Panc1 (cell line): ENCODE data around the gene RMC1. TPM values are rescaled to one million over a fixed set of nuclear protein-coding genes. Genes with fewer than 3 reads are reported as not detected.

ENCODE experiments used
- ATAC-seq: fragments of 200-7000 bp; cut with Tn5 transposase; 2 replicates; pipeline ENCODE4 v1.9.1; 2020; ENCODE audit warnings: mild to moderate bottlenecking, moderate library complexity
- BruUV-seq: library from RNA; stranded (reverse); fragments of 400-500 nt; replicated peaks from 2 replicates; lab custom pipeline; 2021; lab: Mats Ljungman, UMichigan
- CTCF ChIA-PET: fragments of 300-600 bp; sonication (Branson Sonifier 250); formaldehyde crosslinking; loops from one replicate; lab custom pipeline; 2022; ENCODE audit warnings: antibody characterized with exemption; lab: Charles Lee
- POLR2A ChIA-PET: fragments of 300-600 bp; sonication (Branson Sonifier 250); formaldehyde crosslinking; loops from one replicate; lab custom pipeline; 2022; ENCODE audit warnings: antibody characterized with exemption; lab: Charles Lee
- DNase-seq: peaks from one replicate; pipeline ENCODE4 v3.0.0-alpha.2; 2010; ENCODE audit warnings: low read depth, low spot score
- H3K27ac ChIP-seq: 2 replicates; pipeline ENCODE4 v1.5.1; 2011; ENCODE audit warnings: mild to moderate bottlenecking, low read length, inconsistent platforms
- H3K27me3 ChIP-seq: fragments of 200-500 bp; sonication (Bioruptor generic); 2 replicates; pipeline ENCODE4 v1.6.0; 2014; ENCODE audit warnings: low read length, inconsistent platforms; ENCODE audit not compliant: control insufficient read depth, insufficient read depth
- H3K36me3 ChIP-seq: fragments of 200-500 bp; sonication (Bioruptor generic); 2 replicates; pipeline ENCODE4 v1.5.1; 2014; ENCODE audit warnings: inconsistent platforms, mild to moderate bottlenecking, low read length, moderate library complexity; ENCODE audit not compliant: control insufficient read depth, insufficient read depth
- H3K4me1 ChIP-seq: 2 replicates; pipeline ENCODE4 v1.5.1; 2011; ENCODE audit warnings: inconsistent platforms, mild to moderate bottlenecking, low read length, moderate library complexity; ENCODE audit not compliant: control insufficient read depth, insufficient read depth
- H3K4me3 ChIP-seq, 2 experiments: 2 replicates each; pipeline ENCODE4 v1.5.1; 2011 to 2012; ENCODE audit warnings: low read depth in 2 of 2, low read length in 2 of 2, mild to moderate bottlenecking in 2 of 2, inconsistent platforms in 1 of 2, moderate library complexity in 1 of 2
- H3K9me3 ChIP-seq: fragments of 200-500 bp; sonication (Bioruptor generic); 2 replicates; pipeline ENCODE4 v1.5.1; 2014; ENCODE audit warnings: low read depth, mild to moderate bottlenecking, inconsistent platforms, low read length, moderate library complexity; ENCODE audit not compliant: control insufficient read depth, insufficient read depth
- POLR2AphosphoS5 ChIP-seq: IDR thresholded peaks from 2 replicates; pipeline ENCODE4 v1.6.1; 2012; ENCODE audit warnings: mild to moderate bottlenecking, low read depth, low read length, moderate library complexity
- REST ChIP-seq, 2 experiments: IDR thresholded peaks; 2 replicates each; pipeline ENCODE4 v1.6.1; 2011 to 2012; ENCODE audit warnings: low read depth in 2 of 2, control low read depth in 1 of 2, low read length in 1 of 2, mild to moderate bottlenecking in 1 of 2, moderate library complexity in 1 of 2; ENCODE audit not compliant: insufficient read depth in 1 of 2
- SIN3A ChIP-seq: IDR thresholded peaks from 2 replicates; pipeline ENCODE4 v1.6.1; 2012; ENCODE audit warnings: low read depth, mild to moderate bottlenecking, low read length, moderate library complexity, borderline replicate concordance; ENCODE audit not compliant: insufficient read depth
- TCF7L2 ChIP-seq: IDR thresholded peaks from 2 replicates; pipeline ENCODE4 v1.6.1; 2011; ENCODE audit warnings: mild to moderate bottlenecking, low read depth, low read length, inconsistent platforms
- in situ Hi-C: cut with HindIII; loops from 2 replicates; pipeline ENCODE4 v1.10.0; 2016; ENCODE audit warnings: low sequenced_read_pairs, low pct_unique_long_range_greater_than_20kb
- intact Hi-C: fragments of 100-400 bp; cut with micrococcal nuclease; formaldehyde crosslinking; loops from one replicate; pipeline ENCODE4 v1.10.0; 2022; ENCODE audit not compliant: unreplicated experiment
- total RNA-seq: library from RNA; stranded (reverse); gene quantifications from one replicate; pipeline ENCODE4 v1.2.1, GENCODE V29; 2021; ENCODE audit not compliant: unreplicated experiment
- TF ChIP-seq, protein P1 (sequence below): fragments of 450-650 bp; IDR thresholded peaks from 2 replicates; pipeline ENCODE4 v1.5.1; 2017; ENCODE audit warnings: mild to moderate bottlenecking

RMC1 gene
- total RNA-seq, 1 experiment from 2014 or later = 57.4 TPM

GRCh38 chr18:23569299-23570063 is 66.2 kb downstream of the RMC1 start:
- CTCF ChIA-PET = no interaction called here
- intact Hi-C loops = no loop called here
- TF ChIP-seq REST (IDR thresholded peaks at IDR 0.05; ENCODE audit: insufficient read depth in 1 of 2, low read depth in 2 of 2, low read length in 1 of 2) (no peak), SIN3A (no peak), TCF7L2 (no peak), POLR2AphosphoS5 (no peak)
- TF ChIP-seq, protein P1, sequence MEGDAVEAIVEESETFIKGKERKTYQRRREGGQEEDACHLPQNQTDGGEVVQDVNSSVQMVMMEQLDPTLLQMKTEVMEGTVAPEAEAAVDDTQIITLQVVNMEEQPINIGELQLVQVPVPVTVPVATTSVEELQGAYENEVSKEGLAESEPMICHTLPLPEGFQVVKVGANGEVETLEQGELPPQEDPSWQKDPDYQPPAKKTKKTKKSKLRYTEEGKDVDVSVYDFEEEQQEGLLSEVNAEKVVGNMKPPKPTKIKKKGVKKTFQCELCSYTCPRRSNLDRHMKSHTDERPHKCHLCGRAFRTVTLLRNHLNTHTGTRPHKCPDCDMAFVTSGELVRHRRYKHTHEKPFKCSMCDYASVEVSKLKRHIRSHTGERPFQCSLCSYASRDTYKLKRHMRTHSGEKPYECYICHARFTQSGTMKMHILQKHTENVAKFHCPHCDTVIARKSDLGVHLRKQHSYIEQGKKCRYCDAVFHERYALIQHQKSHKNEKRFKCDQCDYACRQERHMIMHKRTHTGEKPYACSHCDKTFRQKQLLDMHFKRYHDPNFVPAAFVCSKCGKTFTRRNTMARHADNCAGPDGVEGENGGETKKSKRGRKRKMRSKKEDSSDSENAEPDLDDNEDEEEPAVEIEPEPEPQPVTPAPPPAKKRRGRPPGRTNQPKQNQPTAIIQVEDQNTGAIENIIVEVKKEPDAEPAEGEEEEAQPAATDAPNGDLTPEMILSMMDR = no peak
- Histone ChIP-seq H3K4me3 (no peak overlapping the region), H3K4me1 (no peaks in the 10 kb centered on the region), H3K27ac (no peak overlapping the region), H3K27me3 (no peaks in the 10 kb centered on the region), H3K36me3 (peaks cover 31% of the 10 kb centered on the region), H3K9me3 (no peaks in the 10 kb centered on the region)
- no peak for ATAC-seq
- POLR2A ChIA-PET = interaction anchor here (0.6 kb wide), 1 partner anchor 57 kb away, joined by 4 read pairs; no protein-coding TSS in a partner anchor
- in situ Hi-C loops = no loop called here
- BruUV-seq = no TSS peak
- DNase-seq = no peak

DNA sequence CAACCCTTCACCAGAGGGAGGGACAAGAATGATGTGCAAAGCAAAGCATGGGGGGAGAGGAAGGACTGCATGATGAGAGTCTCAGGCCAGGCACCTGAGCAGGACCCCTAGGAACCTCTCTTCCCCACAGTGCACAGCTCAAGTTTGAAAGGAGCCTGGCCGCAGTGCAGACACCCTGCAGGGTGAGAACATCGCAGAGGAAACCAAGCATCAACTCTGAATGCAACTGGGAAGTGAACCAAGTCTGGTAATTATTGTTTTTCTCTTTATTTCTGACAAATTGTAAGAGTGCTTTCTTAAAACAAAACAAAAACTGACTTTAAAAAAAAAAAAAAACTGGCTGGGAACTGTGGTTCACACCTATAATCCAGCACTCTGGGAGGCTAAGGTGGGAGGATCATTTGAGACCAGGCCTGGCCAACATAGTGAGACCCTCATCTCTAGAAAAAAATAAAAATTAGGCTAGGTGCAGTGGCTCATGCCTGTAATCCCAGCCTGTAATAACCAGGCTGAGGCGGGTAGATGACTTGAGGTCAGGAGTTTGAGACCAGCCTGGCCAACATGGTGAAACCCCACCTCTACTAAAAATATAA is 67.7 kb downstream of the RMC1 start:
- CTCF ChIA-PET = interaction anchor here (0.6 kb wide), 1 partner anchor 17 kb away, joined by 3 read pairs; no protein-coding TSS in a partner anchor
- ATAC-seq (no peak), DNase-seq (no peak)
- no peak overlapping the region for H3K4me3 ChIP-seq
- H3K9me3 ChIP-seq = no peaks in the 10 kb centered on the region
- TF ChIP-seq REST (IDR thresholded peaks at IDR 0.05; ENCODE audit: insufficient read depth in 1 of 2, low read depth in 2 of 2, low read length in 1 of 2) (no peak), SIN3A (no peak), POLR2AphosphoS5 (no peak), TCF7L2 (no peak)
- TF ChIP-seq, protein P1 = no peak
- POLR2A ChIA-PET = interaction anchor here (0.6 kb wide), 1 partner anchor 297 kb away, joined by 5 read pairs; no protein-coding TSS in a partner anchor
- H3K36me3 ChIP-seq = peaks cover 31% of the 10 kb centered on the region
- no peak overlapping the region for H3K27ac ChIP-seq
- no peaks in the 10 kb centered on the region for H3K4me1 ChIP-seq
- in situ Hi-C loops = no loop called here
- BruUV-seq = no TSS peak
- intact Hi-C loops = no loop called here
- no peaks in the 10 kb centered on the region for H3K27me3 ChIP-seq
